Measurements from ENCODE around the gene BCL2L1. TPM values are rescaled to one million over a fixed set of nuclear protein-coding genes. Genes with fewer than 3 reads are reported as not detected.

The BCL2L1 gene
- polyA plus RNA-seq, 1 of the 3 experiments (the other 2 are of a cell fraction): 99.9 TPM

GRCh38 chr20:31759836-31760518 is 37.3 kb upstream of the BCL2L1 start:
- ChIA-PET POLR2A (interaction anchor here (0.6 kb wide), 1 partner anchor 99 kb away, joined by 3 read pairs; no protein-coding TSS in a partner anchor), CTCF (interaction anchor here (0.6 to 1.7 kb wide), 4 partner anchors 36 to 203 kb away, joined by 3 to 6 read pairs (median 4); no protein-coding TSS in a partner anchor)
- no peak overlapping the region for H3K4me2 ChIP-seq
- H3K9ac ChIP-seq: no peak overlapping the region
- TF ChIP-seq MXI1 (IDR thresholded peaks at IDR 0.05; ENCODE audit: low read depth, low read length) (no peak), RXRA (IDR thresholded peaks at IDR 0.05; ENCODE audit: borderline replicate concordance, low read depth) (no peak), EZH2phosphoT487 (IDR thresholded peaks at IDR 0.05; ENCODE audit: borderline replicate concordance, low read depth) (no peak), TEAD4 (IDR thresholded peaks at IDR 0.05; ENCODE audit: borderline replicate concordance, insufficient read depth) (no peak), REST (IDR thresholded peaks at IDR 0.05; ENCODE audit: low read depth, low read length) (no peak), YY1 (IDR thresholded peaks at IDR 0.05; ENCODE audit: low read depth) (no peak), FOSL2 (IDR thresholded peaks at IDR 0.05; ENCODE audit: borderline replicate concordance, low read depth) (no peak), RFX5 (IDR thresholded peaks at IDR 0.05; ENCODE audit: low read length) (no peak), GABPA (IDR thresholded peaks at IDR 0.05; ENCODE audit: low read depth) (no peak), USF1 (IDR thresholded peaks at IDR 0.05; ENCODE audit: borderline replicate concordance, low read depth) (no peak), MEF2A (IDR thresholded peaks at IDR 0.05; ENCODE audit: borderline replicate concordance, low read depth) (no peak), FOXM1 (IDR thresholded peaks at IDR 0.05; ENCODE audit: low read depth) (no peak)
- TF ChIP-seq, protein P1, sequence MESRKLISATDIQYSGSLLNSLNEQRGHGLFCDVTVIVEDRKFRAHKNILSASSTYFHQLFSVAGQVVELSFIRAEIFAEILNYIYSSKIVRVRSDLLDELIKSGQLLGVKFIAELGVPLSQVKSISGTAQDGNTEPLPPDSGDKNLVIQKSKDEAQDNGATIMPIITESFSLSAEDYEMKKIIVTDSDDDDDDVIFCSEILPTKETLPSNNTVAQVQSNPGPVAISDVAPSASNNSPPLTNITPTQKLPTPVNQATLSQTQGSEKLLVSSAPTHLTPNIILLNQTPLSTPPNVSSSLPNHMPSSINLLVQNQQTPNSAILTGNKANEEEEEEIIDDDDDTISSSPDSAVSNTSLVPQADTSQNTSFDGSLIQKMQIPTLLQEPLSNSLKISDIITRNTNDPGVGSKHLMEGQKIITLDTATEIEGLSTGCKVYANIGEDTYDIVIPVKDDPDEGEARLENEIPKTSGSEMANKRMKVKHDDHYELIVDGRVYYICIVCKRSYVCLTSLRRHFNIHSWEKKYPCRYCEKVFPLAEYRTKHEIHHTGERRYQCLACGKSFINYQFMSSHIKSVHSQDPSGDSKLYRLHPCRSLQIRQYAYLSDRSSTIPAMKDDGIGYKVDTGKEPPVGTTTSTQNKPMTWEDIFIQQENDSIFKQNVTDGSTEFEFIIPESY (IDR thresholded peaks at IDR 0.05; ENCODE audit: borderline replicate concordance, low read depth): no peak
- peaks cover 0 to 20% of the 10 kb centered on the region in 2 experiments for H3K36me3 ChIP-seq (replicated peaks in 1 of 2; ENCODE audit: control insufficient read depth in 1 of 2, insufficient read depth in 2 of 2, low read length in 1 of 2)
- peak overlapping the region in 1 of 2 experiments; percentile 22; a peak in 1 of 4 replicates for H3K27ac ChIP-seq (ENCODE audit: low read depth in 2 of 2, low read length in 1 of 2)
- no peak for DNase-seq
- H3K9me3 ChIP-seq: no peaks in the 10 kb centered on the region
- peaks cover 0 to 8% of the 10 kb centered on the region in 2 experiments; a peak in 1 of 4 replicates for H3K4me1 ChIP-seq (ENCODE audit: control insufficient read depth in 1 of 2, insufficient read depth in 2 of 2, low read depth in 1 of 2, low read length in 1 of 2)
- H3K4me3 ChIP-seq (ENCODE audit: low read depth in 2 of 2, low read length in 1 of 2): no peak overlapping the region
- WGBS (ENCODE audit: low lambda C conversion rate): 96% methylated on average over 2 of the region's 2 CpGs
- peaks cover 97% of the 10 kb centered on the region for H3K79me2 ChIP-seq (ENCODE audit: insufficient read depth)
- peak overlapping the region; percentile 63 for H2AFZ ChIP-seq (ENCODE audit: low read depth)
- peaks cover 32% of the 10 kb centered on the region for H3F3A ChIP-seq (replicated peaks; ENCODE audit: insufficient read depth)
- no peaks in the 10 kb centered on the region for H3K27me3 ChIP-seq (ENCODE audit: insufficient read depth)
- peaks cover 15% of the 10 kb centered on the region; the same call in 1 of the 2 replicates for H4K20me1 ChIP-seq (ENCODE audit: insufficient read depth)
- H3K9me2 ChIP-seq: no peaks in the 10 kb centered on the region

Data from SK-N-SH (cell line).